Stimulated activated CD4-positive, alpha-beta T cell treated with anti-CD3 and anti-CD28 coated beads, Interleukin-12 subunit alpha, Interleukin-12 subunit beta, amount 100 ng/mL, for 24 hours (primary cell): ENCODE results near the gene PACRGL.
"Not testable (repeated sequence)": the region's sequence is repeated elsewhere in the genome, so short reads cannot be mapped to it uniquely, and the experiment has no call there.

Experiments
- DNase-seq, 2 experiments: peaks; one replicate each; pipeline ENCODE4 v3.0.0-alpha.2; 2020; ENCODE audit warnings: low read depth in 2 of 2

PACRGL gene

DNA sequence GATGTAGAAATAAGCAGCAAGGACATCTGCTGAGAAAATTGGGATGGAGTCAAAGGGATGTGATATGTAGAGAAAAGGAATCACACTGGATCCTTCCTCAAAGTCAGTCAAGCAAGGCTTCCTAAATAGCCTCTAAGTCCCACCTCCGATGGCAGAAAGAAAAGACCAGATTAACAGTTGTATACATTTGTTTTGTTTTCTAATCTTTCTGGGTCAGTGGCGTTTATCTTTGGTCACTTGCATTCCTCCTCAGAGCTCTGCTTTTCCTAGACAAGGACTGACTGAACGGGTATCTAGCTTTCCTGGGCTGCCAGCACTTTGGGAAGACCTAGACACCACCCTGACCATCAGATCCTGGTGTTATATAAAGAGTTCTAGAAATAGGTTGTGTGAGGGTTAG is 23.2 kb downstream of the PACRGL start:
- DNase-seq = no peak

- DNase-seq = no peak
These were observed 24.7 kb downstream of the PACRGL start for GRCh38 chr4:20724915-20725314.

DNA sequence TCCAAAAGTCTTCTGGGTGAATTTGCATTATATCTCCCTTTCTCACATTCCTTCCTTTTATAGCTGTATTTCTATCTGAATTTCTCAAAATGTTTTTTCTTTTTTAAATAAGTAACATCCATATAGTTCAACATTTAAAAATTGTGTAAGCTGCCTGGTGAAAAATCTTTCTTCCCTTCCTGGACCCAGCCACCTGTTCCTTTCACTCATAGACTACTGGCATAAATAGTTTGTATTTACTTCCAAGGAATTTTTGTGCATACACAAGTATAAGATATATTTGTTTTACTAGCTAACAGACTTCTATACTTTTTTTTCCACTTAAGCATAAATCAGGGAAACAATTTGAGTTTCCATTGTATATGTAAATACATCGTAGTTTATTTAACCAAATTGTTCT is 35.7 kb downstream of the PACRGL start:
- no peak for DNase-seq

DNA sequence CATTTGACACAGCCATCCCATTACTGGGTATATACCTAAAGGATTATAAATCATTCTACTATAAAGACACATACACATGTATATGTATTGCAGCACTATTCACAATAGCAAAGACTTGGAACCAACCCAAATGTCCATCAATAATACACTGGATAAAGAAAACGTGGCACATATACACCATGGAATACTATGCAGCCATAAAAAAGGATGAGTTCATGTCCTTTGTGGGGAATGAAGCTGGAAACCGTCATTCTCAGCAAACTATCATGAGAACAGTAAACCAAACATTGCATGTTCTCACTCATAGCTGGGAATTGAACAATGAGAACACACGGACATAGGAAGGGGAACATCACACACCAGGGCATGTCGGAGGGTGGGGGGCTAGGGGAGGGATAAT is 45.7 kb downstream of the PACRGL start:
- not testable (repeated sequence) for DNase-seq

GRCh38 chr4:20752641-20753040 is 52.4 kb downstream of the PACRGL start:
- no peak for DNase-seq

DNA sequence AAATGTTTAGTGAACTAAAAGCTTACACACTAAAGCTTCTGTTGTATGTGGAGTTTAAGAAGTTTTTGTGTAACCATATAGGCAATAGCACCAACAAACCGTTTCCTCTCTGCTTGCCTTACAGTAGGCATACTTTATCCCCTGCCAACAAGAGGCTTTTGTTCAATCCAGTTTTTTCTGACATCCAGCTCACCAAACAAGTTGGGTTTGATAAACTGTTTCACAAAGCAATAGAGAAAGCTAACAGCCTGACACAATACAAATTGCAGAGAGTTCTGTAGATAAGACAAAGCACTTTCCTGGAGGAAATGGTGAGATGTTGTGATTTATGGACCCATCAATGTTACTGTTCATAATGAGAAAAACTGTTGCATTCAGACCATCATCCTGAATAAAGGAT is 53.8 kb downstream of the PACRGL start:
- DNase-seq = no peak

- DNase-seq = no peak
These were observed 59.8 kb downstream of the PACRGL start for GRCh38 chr4:20760053-20760452.

DNA sequence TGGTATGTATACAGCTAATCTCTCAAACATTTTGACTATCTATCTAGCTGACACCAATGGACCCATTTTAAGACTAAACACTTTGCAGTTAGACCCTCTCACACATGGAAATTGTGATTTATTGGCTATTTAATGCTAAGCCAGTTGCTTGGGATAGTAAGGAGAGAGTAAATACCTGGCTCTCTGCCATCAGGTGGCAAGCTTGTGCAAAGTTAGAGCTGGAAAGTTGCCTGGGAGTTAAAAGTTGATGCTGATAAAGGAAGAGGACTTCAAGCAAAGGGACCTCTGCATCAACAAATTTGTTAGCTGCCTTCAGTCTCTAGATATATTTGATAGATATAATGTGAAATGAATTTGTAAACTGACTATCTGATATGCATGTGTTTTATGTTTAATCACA is 61.1 kb downstream of the PACRGL start:
- no peak for DNase-seq

DNA sequence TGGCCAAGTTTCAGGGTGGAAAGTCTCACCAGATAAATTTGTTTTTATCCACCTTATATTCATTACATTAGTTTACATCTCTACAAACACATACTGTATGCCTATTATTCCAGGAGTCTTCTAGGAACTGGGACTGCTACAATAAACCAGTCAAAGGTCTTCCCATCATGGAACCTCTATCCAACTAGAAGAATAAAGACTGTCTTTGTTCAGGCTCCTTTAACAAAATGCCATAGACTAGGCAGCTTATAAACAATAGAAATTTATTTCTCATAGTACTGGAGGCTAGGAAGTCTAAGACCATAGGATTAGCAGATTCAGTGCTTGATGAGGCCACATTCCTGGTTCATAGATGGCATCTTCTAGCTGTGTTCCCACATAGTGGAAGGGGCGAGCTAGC is 61.6 kb downstream of the PACRGL start:
- no peak for DNase-seq

DNA sequence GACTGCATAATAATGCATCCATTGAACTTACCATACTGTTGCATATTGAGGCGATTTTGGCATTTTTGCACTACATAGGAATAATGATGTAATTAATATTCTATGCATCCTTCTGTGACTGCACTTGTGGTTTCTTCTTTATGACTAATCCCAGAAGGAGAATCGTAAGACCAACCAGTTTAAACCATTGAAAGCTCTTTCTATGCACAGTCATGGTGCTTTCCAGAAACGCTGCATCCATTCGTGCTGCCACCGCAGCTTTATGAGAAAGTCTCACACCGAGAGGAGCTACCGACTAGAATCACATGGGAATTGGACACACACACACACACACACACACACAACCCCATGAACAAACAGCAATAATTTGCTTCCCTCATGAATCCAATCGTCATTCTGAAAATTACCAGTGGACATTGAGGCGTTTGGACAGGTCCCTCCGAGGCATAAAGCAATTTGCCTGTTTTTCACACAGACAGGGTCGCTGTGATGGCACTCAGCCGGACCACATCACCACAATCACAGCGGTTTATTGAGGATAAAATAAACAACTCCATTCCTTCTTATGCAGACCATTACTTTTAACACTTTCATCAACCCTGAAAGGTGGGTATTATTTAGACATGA is 64.2 kb downstream of the PACRGL start:
- DNase-seq = no peak

- DNase-seq = no peak
These were observed 73.1 kb downstream of the PACRGL start for GRCh38 chr4:20773144-20773997.

- DNase-seq = no peak
These were observed 78.6 kb downstream of the PACRGL start for GRCh38 chr4:20778896-20779295.

- not testable (repeated sequence) for DNase-seq
These were observed 82.9 kb downstream of the PACRGL start for GRCh38 chr4:20783134-20783533.

DNA sequence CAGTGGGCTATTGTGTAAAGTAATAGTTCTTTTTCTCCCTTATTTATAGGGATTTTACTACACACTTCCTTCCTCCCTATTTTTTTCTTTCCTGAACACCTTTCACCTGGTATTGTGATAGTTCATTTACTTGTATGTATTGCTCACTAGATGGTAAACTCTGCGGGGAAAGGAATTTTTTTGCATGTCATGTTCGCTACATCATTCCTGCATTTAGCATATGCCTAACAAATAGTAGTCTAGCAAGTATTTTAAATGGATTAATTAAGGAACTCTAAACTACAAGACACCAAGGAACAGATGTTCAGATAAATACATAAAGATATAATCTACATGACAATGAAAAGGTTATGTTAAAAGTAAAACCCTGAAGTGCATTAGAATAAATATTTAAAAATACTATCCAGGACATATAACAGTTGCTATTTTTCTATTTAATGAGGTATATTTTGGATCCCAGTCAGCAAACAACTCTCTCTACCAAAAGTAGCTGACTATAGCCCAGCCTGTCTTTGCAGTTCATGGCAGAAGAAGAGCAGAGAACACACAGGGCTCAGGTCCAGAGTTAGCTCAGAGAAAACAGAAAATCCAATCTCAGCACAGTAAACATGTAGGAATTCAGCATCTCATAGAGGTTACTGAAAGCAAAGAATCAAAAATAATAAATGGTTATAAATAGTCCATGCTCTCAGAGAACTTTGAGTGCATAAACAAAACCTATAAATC is 87.8 kb downstream of the PACRGL start:
- no peak for DNase-seq
